ENCODE measurements around the gene WDR7.

- TF ChIP-seq, protein P1, sequence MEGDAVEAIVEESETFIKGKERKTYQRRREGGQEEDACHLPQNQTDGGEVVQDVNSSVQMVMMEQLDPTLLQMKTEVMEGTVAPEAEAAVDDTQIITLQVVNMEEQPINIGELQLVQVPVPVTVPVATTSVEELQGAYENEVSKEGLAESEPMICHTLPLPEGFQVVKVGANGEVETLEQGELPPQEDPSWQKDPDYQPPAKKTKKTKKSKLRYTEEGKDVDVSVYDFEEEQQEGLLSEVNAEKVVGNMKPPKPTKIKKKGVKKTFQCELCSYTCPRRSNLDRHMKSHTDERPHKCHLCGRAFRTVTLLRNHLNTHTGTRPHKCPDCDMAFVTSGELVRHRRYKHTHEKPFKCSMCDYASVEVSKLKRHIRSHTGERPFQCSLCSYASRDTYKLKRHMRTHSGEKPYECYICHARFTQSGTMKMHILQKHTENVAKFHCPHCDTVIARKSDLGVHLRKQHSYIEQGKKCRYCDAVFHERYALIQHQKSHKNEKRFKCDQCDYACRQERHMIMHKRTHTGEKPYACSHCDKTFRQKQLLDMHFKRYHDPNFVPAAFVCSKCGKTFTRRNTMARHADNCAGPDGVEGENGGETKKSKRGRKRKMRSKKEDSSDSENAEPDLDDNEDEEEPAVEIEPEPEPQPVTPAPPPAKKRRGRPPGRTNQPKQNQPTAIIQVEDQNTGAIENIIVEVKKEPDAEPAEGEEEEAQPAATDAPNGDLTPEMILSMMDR (IDR thresholded peaks at IDR 0.05; ENCODE audit: low read depth, low read length) = no peak
- no peak for TF ChIP-seq EZH2phosphoT487 (IDR thresholded peaks at IDR 0.05; ENCODE audit: low read depth)
These were observed 61.6 kb downstream of the WDR7 start for GRCh38 chr18:56712761-56713160.

Data from OCI-LY3 (cell line).